GM12873 (cell line): ENCODE data around the gene NAT16.

Experiments
- TF ChIP-seq, protein P1 (sequence below): IDR thresholded peaks from 2 replicates; pipeline ENCODE4 v1.5.1; 2012; ENCODE audit warnings: low read depth, mild to moderate bottlenecking, moderate library complexity, low read length, control low read depth; ENCODE audit not compliant: insufficient read depth; ENCODE audit errors: missing control alignments

The NAT16 gene

GRCh38 chr7:101138213-101138870, 41.8 kb downstream of the NAT16 start:
- TF ChIP-seq, protein P1, sequence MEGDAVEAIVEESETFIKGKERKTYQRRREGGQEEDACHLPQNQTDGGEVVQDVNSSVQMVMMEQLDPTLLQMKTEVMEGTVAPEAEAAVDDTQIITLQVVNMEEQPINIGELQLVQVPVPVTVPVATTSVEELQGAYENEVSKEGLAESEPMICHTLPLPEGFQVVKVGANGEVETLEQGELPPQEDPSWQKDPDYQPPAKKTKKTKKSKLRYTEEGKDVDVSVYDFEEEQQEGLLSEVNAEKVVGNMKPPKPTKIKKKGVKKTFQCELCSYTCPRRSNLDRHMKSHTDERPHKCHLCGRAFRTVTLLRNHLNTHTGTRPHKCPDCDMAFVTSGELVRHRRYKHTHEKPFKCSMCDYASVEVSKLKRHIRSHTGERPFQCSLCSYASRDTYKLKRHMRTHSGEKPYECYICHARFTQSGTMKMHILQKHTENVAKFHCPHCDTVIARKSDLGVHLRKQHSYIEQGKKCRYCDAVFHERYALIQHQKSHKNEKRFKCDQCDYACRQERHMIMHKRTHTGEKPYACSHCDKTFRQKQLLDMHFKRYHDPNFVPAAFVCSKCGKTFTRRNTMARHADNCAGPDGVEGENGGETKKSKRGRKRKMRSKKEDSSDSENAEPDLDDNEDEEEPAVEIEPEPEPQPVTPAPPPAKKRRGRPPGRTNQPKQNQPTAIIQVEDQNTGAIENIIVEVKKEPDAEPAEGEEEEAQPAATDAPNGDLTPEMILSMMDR, result peak; percentile 77

DNA sequence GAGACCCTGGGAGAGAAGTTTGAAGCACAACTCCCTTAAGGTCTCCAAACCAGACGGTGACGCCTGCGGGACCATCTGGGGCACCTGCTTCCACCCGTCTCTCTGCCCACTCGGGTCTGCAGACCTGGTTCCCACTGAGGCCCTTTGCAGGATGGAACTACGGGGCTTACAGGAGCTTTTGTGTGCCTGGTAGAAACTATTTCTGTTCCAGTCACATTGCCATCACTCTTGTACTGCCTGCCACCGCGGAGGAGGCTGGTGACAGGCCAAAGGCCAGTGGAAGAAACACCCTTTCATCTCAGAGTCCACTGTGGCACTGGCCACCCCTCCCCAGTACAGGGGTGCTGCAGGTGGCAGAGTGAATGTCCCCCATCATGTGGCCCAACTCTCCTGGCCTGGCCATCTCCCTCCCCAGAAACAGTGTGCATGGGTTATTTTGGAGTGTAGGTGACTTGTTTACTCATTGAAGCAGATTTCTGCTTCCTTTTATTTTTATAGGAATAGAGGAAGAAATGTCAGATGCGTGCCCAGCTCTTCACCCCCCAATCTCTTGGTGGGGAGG, 42.4 kb downstream of the NAT16 start:
- TF ChIP-seq, protein P1, result no peak

GRCh38 chr7:101134399-101134980, 45.6 kb downstream of the NAT16 start:
- TF ChIP-seq, protein P1, result no peak

DNA sequence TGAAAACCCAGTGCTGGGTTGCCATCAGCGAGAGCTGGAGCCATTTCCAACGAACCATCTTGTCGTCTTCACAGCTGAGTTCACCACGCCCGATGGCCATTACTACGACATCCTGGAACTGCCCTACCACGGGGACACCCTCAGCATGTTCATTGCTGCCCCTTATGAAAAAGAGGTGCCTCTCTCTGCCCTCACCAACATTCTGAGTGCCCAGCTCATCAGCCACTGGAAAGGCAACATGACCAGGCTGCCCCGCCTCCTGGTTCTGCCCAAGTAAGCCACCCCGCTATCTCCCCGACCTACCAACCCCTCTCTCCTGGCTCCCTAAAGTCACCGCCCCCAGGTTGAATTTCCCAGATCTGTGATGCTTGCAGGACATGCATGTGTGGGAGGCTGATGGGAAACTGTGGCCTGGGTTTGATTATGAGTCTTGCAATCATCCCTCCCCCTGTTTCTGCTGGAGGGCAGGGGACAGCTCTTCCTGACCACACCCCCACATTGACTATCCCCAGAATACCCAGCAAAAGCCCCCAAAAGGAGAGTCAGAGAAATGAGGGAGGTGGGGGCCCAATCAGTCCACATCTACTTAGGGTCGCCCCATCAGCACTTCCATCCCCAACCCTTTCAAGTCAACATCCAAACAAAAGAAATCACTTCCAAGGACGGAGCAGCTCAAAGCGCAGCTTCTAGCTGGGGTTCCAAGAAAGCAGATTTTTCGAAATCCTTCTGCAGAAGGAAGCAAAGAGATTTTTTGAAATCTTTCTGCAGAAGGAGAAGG, 46.3 kb downstream of the NAT16 start:
- TF ChIP-seq, protein P1, result no peak

DNA sequence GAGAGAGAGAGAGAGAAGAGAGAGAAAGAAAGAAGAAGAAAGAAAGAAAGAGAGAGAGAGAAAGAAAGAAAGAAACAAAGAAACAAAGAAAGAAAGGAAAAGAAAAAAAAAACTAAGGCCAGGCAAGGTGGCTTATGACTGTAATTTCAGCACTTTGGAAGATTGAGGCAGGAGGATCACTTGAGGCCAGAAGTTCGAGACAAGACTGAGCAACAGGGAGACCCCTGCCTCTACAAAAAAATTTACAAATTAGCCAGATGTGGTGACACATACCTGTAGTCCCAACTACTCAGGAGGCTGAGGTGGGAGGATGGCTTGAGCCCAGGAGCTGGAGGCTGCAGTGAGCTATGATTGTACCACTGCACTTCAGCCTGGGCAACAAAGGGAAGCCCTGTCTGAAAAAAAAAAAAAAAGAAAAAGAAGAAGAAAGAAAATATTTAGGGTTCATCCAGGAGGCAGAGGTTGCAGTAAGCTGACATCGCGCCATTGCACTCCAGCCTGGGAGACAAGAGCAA, 50.4 kb downstream of the NAT16 start:
- TF ChIP-seq, protein P1, result no peak

GRCh38 chr7:101128040-101128834, 51.9 kb downstream of the NAT16 start:
- TF ChIP-seq, protein P1, result no peak
